CD4-positive, alpha-beta T cell treated with Interleukin-15 for 4 hours (primary cell): ENCODE data around the gene HINT3.
"Not testable (repeated sequence)": the region's sequence is repeated elsewhere in the genome, so short reads cannot be mapped to it uniquely, and the experiment has no call there.

Source experiments
- DNase-seq: peaks from one replicate; pipeline ENCODE4 v3.0.0-alpha.2; 2020; ENCODE audit warnings: low spot score

Gene HINT3

DNA sequence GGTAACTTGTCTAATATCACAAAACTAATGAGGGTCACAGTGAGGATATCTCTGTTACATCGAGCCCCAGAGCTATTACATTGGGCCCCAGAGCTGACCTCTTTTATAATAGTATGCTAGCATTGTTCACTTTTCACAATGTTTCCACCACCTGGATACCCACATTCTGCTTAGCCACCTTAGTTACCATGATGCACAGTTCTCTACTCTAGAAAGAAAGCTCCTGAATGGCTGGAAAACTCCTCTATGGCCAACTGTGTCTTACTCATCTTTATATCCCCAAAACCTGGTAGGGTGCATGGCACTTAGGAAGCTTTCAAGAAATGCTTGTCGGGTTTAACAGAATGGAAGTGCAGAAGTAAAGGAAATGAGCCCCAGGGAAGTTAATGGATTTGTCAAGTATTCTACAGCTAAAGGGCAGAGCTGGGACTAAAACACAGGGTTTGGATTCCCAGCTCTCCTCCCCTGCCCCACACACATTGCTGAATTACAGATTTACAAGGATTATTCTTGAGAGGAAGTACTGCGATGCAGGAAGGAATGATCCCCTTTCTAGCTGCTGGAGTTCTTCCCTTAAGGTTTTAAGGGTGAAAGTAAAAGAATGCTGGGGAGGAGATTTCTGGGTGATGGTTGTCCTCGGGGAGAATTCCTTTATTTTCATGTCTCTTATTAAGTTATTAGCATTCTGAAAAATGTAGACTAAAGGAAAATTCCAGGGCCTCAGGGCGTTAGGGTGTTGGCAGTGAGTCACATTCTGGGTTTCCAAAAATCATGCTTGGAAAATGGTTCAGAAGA lies 16.1 kb upstream of the HINT3 start:
- no peak for DNase-seq

DNA sequence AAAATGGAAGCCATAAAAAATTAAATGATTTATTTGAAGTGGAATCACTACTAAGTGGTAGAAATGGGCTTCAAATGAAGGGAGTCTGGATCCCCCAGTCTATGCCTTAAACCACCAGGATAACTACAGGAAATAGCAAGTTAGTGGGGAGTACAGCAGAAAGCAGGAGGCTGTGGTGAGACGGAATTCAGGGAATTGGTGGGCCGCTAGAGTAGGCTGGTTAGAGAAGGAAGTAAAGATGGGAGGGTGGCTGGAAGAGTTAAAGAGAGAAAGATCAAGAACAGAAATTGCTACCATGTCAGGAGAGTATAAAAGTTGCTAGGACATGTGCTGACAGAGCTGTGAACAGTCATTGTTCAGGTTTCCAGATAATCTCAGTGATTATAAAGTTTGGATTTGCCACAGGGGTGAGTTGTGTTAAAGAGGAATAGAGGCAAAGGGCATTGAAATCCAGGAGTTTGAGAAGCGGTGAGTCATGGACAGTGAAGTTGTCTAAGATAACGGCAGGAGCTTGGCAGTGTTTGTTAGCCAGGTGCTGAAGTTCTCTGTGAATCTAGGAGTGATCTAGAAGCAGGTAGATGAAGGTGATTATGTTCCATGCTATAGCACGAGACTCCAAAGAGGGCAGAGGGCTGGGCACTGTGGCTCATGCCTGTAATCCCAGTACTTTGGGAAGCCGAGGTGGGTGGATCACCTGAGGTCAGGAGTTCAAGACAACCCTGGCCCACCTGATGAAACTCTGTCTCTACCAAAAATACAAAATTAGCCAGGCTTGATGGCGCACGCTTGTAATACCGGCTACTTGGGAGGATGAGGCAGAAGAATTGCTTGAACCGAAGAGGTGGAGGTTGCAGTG lies 13.7 kb upstream of the HINT3 start:
- DNase-seq = no peak

GRCh38 chr6:125943528-125944433 lies 12.8 kb upstream of the HINT3 start:
- no peak for DNase-seq

- DNase-seq = no peak
Measured at GRCh38 chr6:125944434-125944816, 12.1 kb upstream of the HINT3 start.

DNA sequence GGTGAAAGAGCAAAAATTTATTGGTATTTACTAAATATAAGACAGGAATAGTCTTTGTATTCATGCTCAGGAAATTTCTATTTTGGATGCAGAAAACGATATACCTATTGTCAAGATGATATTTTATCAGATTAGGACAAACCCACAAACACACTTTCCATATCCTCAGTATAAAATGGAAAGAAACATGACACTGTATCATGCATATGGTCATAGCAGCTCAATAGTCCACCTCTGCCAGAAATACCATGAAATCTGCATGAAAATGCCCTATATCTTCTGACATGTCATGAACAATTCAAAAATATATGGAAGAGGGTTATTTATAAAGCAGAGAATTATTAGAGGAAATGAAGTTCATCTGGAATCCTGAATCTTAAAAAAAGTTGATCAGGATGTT lies 11.7 kb upstream of the HINT3 start:
- no peak for DNase-seq

GRCh38 chr6:125945378-125946141 lies 11.0 kb upstream of the HINT3 start:
- no peak for DNase-seq

GRCh38 chr6:125947615-125948014 lies 9.0 kb upstream of the HINT3 start:
- DNase-seq = no peak

DNA sequence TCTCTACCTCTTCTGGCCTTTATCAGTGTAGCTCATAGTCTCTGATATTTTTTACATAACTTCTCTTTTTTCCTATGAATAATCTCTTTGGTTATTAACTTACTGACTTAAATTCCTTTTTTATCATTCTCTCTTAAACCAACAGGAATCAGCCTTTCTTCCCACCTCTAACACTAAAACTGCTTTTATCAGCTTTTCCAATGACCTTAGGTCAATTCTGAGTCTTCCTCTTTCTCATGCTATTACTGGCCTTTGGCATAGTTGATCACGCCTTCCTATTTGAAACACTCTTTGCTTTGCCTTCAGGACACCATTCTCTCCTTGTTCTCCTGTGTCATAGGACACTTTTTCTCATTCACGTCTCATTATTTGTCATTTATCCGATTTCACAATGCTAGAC lies 8.1 kb upstream of the HINT3 start:
- no peak for DNase-seq

DNA sequence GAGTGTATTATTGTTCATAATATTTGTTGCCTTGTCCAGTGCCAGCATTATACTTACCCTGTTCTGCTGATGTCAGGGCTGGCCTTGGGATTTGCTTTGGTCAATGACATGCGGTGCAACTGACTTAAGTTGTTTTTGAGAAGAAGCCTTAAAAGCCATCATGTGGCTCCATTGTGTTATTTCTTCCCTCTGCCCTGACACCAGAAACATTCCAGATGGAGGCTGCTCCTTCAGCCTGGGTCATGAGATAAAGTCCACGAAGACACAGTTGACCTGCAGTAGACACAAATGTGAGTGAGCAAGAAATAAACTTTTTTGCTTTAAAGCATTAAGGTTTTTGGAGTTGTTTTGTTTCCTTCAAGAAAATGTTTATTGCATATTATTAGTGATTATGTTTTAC lies 7.5 kb upstream of the HINT3 start:
- no peak for DNase-seq

GRCh38 chr6:125950293-125950692 lies 6.3 kb upstream of the HINT3 start:
- no peak for DNase-seq

DNA sequence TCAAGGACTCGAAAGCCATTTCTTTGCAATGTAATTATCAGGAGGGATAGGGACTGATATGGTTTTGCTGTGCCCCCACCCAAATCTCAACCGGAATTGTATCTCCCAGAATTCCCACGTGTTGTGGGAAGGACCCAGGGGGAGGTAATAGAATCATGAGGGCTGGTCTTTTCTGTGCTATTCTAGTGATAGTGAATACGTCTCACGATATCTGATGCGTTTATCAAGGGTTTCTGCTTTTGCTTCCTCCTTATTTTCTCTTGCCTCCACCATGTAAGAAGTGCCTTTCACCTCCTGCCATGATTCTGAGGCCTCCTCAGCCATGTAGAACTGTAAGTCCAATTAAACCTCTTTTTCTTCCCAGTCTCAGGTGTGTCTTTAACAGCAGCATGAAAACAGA lies 5.9 kb upstream of the HINT3 start:
- DNase-seq = not testable (repeated sequence)

DNA sequence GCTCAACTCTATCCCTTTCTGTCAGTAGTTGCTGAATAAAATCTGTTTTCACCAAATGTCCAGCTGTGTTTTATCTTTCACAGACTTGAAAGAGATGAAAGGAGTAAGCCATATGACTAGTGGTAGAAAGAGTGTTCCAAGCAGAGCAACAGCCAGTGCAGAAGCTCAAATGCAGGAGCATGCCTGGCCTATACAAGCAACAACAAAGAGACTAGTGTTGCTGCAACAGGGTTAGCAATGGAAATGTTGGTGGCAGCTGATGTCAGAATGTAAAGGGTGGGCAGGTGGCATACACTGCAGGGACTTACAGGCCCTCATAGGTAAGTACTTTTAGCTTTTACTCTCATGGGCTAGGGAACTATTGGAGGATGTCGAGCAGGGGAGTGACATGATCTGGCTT lies 5.2 kb upstream of the HINT3 start:
- no peak for DNase-seq

DNA sequence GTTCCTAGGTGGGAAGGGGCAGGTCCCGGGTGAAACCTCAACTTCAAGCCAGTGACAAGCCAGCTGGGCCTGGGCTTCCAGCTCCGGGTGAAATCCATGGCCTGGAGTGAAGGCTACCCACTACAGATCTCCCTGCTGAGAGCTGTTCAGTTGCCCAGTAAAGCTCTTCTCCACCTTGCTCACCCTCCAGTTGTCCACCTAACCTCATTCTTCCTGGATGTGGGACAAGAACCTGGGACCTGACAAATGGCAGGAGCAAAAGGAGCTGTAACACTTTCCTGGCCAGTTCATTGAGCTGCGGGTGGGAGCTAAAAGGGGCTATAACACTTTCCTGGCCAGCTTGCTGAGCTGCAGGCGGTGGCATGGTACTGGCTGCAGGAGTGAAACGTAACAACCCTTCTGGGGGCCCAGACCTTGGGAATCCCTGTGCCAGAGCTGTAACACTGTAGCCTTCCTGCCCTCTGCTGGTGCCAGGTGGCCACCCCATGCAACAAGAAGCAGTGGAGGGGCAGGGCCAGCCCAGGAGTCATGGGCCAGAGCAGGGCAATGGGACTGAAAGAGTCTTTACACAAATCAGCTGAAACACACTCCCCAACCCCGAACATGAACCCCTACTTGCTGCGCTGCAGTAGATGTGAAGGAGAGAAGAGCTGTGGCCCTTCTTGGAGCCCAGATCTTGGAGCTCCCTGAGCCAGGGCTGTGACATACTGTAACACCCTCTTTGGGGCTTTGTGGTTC lies 3.6 kb upstream of the HINT3 start:
- no peak for DNase-seq

DNA sequence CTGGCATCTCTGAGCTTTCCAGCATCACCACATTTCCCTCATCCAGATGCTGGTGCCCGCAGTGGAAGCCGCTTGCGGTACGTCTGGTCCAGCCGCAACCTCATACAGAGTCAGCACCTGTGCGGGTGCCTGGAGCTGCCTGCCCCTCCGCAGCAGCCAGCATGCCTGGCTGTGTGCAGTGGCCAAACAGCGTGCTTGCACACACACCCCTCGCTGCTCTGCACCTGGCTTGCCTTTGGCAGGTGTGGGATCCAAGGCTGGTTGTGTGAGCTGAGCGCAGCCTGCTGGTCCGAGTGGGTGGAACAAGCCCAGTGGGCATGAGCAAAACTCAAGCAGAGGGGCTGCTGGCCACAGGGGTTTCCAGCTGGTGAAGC lies 3.1 kb upstream of the HINT3 start:
- DNase-seq = no peak

DNA sequence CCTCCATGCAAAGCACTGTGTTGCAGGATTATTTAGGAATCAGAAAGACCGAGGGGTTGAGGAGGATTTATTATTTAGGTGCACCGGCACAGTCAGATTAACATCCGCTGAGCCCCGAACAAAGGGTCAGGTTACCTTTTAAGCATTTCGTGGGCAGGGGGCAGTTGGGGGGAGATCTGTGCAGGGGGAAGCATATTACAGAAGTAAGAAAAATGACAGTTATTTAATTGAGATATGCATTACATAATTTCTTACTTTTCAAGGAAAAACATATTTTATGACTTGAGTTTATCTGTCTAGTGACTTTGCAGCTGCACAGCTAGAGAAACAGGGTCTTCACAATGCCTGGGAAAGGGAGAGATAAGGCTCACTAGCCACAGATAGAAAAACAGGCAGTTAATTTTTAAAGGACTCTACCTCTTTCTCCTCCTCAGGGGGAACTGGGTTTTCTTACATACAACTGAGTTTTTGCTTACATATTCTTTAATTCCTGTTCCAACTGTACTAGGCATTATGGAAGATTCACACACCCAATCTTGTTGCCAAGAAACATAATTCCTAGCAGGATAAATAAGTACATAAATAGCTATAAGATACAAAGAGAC lies 1.7 kb upstream of the HINT3 start:
- DNase-seq = no peak

GRCh38 chr6:125955973-125956372 lies 597 bp upstream of the HINT3 start:
- no peak for DNase-seq

DNA sequence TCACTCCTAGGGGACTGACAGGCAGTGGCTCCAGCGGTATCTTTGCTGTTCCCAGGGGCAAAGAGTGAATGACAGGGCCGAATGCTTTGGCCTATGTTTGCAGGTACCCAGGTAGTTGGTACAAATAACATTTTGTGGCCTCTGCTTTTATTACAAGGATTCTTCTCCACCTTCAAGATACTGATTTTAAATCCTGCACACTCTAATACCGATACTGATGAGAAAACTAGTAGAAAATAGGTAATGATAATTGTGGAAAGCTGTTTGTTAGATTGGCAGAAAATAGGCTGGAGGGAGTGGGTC lies 772 bp downstream of the HINT3 start:
- DNase-seq = no peak

DNA sequence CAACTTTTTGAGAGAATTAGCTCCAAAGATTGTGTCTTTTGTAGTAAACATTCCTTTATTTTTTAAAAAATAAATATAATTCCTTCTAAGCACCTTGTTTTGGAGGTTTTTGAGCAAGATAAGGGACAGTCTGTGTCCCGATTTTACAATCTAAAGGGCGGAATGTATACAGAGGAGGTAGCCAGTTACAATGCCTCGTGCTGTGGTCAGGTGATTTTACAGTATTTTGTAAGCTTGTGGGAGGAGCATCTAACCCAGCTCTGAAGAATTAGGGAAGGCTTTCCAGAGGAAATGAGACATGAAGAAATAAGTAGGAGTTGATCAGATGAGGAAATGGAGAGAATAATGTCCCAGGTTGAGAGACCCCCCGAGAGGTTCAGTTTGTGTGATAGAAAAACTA lies 1.3 kb downstream of the HINT3 start:
- peak; percentile 13 for DNase-seq

DNA sequence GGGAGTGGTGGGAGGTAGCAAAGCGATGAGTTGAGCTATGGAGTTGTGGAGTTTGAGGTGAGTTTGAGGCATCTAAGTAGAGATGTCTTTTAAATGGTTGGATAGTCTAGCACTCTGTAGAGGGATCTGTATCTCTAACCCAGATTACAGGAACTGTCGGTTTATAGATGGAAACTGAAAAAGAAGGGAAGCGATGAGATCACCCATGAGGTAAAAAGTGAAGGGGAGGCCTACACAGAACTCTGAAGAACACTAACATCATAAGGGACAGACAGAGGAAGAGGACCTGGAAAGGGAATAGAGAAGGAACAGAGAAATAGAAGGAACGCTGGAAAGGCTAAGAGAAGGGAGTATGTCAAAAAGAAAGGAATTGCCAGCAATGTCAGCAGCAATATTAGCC lies 2.5 kb downstream of the HINT3 start:
- DNase-seq = no peak

DNA sequence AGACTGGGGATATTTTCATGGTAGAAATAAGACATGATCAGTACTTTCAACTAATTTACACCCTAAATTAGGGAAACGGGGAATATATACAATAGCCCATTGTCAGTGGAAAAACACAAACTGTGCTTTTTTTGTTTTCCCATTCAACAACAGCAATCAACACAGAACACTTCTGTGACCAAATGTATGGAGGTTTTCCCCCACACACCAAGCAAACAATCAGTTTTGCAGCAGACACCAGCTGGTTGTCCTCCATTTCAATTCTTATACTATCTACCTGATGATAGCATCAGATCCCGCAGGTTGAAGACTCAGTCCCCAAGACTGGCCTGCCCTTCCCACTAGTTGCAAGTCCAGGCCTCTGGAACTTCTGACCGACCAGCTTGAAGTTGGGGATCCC lies 4.5 kb downstream of the HINT3 start:
- DNase-seq = no peak
